KOPT-K1 (cell line): ENCODE results near the gene VKORC1L1.
"Not testable (repeated sequence)": the region's sequence is repeated elsewhere in the genome, so short reads cannot be mapped to it uniquely, and the experiment has no call there.

Experiments
- H3K27ac ChIP-seq: fragments of 200-600 bp; sonication (generic); 2 replicates; pipeline ENCODE4 v1.5.1; 2016; ENCODE audit warnings: antibody characterized with exemption, mild to moderate bottlenecking, low read depth, low read length; ENCODE audit not compliant: poor library complexity, severe bottlenecking
- H3K36me3 ChIP-seq: fragments of 200-600 bp; sonication (generic); 2 replicates; pipeline ENCODE4 v1.5.1; 2017; ENCODE audit warnings: antibody characterized with exemption, mild to moderate bottlenecking, low read length, moderate library complexity; ENCODE audit not compliant: insufficient read depth
- H3K9me3 ChIP-seq: fragments of 200-600 bp; sonication (generic); 2 replicates; pipeline ENCODE4 v1.5.1; 2017; ENCODE audit warnings: antibody characterized with exemption, low read length, mild to moderate bottlenecking; ENCODE audit not compliant: insufficient read depth, poor library complexity, severe bottlenecking

Gene VKORC1L1

GRCh38 chr7:65872776-65873581 is at the start of gene VKORC1L1:
Gene VKORC1L1 (plus strand): TSS chr7:65873074. CDS start chr7:65873372, 298 bp downstream.
- H3K27ac ChIP-seq: peak within 1 kb of the TSS; percentile 70
- no peaks in the 10 kb centered on the region for H3K9me3 ChIP-seq
- H3K36me3 ChIP-seq: peaks cover 17% of the 10 kb centered on the region

DNA sequence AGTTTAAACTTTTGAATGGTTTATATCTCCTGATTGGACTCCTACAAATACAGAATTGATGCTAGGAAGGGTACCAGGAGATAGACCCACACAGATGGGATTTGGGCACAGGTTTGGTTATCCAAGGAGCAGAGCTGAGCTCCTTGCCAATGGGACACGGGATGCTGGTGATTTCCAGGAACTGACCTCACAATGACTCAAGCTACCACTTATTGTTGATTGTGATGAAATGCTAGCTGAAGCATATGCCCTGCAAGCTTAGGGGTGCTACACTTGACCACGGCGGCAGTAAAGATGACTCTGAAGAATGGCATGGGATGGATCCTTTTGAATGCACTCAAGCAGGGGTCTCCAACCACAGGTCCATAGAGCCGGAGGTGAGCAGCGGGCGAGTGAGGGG is 45.5 kb upstream of the VKORC1L1 start:
- no peaks in the 10 kb centered on the region for H3K9me3 ChIP-seq
- no peaks in the 10 kb centered on the region for H3K36me3 ChIP-seq
- no peak overlapping the region for H3K27ac ChIP-seq

DNA sequence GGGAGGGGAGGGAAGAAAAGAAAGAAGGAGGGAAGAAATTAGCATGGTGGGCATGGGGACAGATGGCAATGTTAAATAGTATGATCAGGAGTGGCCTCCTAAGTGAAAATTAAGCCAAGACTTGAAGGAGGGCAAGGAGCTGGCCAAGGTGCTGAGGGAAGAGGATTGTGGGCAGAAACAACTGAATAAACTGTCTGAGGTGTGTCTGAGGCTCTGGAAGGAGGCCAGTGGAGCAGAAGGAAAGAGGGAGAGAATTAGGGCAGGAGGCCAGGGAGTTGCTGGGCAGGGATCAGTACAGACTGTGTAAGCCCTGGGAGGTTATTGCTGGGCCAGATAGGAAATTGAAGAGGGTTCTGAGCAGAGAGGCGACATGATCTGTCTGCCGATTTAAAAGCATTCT is 40.6 kb upstream of the VKORC1L1 start:
- no peaks in the 10 kb centered on the region for H3K36me3 ChIP-seq
- no peak overlapping the region for H3K27ac ChIP-seq
- H3K9me3 ChIP-seq: no peaks in the 10 kb centered on the region

DNA sequence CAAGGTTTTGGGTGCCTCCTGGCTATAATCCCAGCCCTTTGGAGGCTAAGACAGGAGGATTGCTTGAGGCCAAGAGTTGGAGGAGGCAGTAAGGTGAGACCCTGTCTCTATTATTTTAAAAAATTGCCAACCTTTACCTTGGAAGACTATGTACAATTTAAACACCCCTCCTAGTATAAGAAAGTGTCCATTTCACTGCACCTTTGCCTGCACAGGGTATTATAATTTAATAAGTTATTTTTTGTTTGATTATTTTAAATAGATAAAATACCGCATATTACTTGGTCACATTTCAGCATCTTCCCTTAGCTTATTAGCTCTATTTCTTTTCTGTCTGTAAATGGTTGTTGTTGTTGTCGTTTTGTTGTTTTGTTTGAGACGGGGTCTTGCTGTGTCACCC is 36.2 kb upstream of the VKORC1L1 start:
- not testable (repeated sequence) for H3K9me3 ChIP-seq, H3K36me3 ChIP-seq, H3K27ac ChIP-seq

- H3K27ac ChIP-seq, H3K9me3 ChIP-seq, H3K36me3 ChIP-seq: not testable (repeated sequence)
These were observed 35.3 kb upstream of the VKORC1L1 start for GRCh38 chr7:65837541-65837956.

DNA sequence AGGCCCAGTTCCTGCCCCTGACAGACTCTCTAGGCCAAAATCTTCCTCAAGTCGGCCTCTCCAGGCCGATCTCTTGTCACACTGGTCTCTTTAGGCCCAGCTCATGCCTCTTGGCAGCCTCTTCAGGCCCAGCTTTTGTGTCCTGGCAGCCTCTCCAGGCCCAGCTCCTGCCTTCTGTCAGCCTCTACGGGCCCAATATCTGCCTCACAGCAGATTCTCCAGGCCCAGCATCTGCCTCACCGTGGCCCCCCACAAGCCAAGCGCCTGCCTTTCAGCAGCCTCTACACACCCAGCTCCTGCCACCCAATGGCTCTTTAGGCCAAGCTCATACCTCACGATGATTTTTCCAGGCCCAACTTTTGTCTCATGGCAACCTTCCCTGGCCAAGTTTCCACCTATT is 33.0 kb upstream of the VKORC1L1 start:
- no peaks in the 10 kb centered on the region for H3K36me3 ChIP-seq
- H3K27ac ChIP-seq: no peak overlapping the region
- no peaks in the 10 kb centered on the region for H3K9me3 ChIP-seq

GRCh38 chr7:65840446-65840845 is 32.4 kb upstream of the VKORC1L1 start:
- no peaks in the 10 kb centered on the region for H3K36me3 ChIP-seq
- no peaks in the 10 kb centered on the region for H3K9me3 ChIP-seq
- no peak overlapping the region for H3K27ac ChIP-seq

- not testable (repeated sequence) for H3K36me3 ChIP-seq, H3K9me3 ChIP-seq, H3K27ac ChIP-seq
These were observed 29.3 kb upstream of the VKORC1L1 start for GRCh38 chr7:65843616-65844015.

DNA sequence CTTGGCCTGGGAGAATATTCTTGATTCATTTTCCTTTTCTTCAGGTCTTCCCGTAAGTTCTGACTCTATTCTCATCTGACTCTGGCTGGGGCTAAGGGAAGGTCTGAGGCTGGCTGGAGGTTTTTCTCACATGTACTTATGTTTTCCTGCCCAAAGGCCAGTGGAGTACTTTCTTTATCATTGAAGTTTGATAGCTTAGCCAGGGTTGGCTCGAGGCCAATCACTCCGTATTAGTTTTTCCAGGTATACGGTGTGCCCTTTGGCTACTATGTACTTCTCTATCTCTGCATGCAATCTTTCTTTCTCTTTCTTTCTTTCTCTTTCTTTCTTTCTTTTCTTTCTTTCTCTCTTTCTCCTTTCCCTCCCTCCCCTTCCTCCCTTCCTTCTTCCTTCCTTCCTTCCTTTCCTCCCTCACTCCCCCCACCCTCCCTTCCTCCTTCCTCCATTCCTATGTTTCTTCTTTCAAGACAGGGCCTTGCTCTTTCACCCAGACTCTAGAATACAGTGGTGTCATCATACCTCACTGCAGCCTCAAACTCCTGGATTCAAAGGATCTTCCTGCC is 26.8 kb upstream of the VKORC1L1 start:
- no peaks in the 10 kb centered on the region for H3K9me3 ChIP-seq
- no peaks in the 10 kb centered on the region for H3K36me3 ChIP-seq
- no peak overlapping the region for H3K27ac ChIP-seq

GRCh38 chr7:65853426-65853825 is 19.4 kb upstream of the VKORC1L1 start:
- not testable (repeated sequence) for H3K9me3 ChIP-seq, H3K36me3 ChIP-seq, H3K27ac ChIP-seq

DNA sequence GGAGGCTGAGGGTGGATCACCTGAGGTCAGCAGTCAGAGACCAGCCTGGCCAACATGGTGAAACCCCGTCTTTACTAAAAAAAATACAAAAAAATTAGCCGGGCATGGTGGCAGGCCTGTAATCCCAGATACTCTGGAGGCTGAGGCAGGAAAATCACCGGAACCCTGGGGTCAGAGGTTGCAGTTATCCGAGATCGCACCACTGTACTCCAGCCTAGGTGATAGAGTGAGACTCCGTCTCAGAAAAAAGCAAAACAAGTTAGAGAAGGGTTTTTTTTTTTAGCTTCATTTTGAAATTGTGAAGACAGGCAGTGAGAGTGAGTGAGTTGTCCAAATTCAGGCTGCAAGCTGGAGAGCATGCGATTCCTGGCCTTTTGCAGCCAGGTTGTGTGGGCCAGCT is 19.0 kb upstream of the VKORC1L1 start:
- not testable (repeated sequence) for H3K9me3 ChIP-seq, H3K27ac ChIP-seq, H3K36me3 ChIP-seq

GRCh38 chr7:65857321-65857894 is 15.5 kb upstream of the VKORC1L1 start:
- H3K27ac ChIP-seq, H3K36me3 ChIP-seq, H3K9me3 ChIP-seq: not testable (repeated sequence)

DNA sequence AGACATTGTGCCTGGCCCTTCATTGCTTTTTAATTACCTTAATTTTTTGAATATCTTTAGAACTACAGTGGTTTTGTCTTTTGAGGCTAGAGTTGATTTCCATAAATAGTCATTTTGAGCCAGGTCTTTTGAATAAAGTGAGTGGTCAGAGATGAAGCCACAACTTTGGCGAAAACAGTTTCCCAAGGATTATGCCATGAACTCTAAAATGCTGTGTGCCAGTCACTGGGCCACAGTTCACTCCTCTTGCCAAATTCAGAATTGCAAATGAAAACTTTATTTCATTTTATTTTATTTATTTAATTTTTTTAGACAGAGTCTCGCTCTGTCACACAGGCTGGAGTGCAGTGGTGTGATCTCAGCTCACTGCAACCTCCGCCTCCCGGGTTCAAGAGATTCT is 14.2 kb upstream of the VKORC1L1 start:
- H3K27ac ChIP-seq, H3K36me3 ChIP-seq, H3K9me3 ChIP-seq: not testable (repeated sequence)

DNA sequence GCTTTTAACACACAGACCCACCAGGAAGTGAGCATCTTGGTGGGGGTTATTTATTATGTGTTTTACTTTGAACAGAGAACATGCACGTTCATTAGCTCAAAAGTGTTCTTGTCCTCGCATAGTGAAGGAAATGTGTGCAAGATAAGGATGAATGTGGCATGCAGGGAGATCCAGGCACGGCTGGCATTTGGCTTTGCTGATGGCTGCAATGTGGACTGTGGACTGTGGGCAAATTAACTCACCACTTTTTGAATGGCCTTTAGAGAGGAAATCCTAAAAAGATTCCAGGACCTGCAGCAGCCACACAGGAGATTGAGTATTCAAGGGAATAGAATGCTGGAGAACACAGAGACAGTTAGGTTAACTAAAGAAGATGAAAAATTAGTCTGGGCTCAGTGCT is 6.6 kb upstream of the VKORC1L1 start:
- not testable (repeated sequence) for H3K9me3 ChIP-seq, H3K36me3 ChIP-seq, H3K27ac ChIP-seq

GRCh38 chr7:65867681-65868080 is 5.2 kb upstream of the VKORC1L1 start:
- not testable (repeated sequence) for H3K27ac ChIP-seq, H3K36me3 ChIP-seq, H3K9me3 ChIP-seq

- not testable (repeated sequence) for H3K36me3 ChIP-seq, H3K9me3 ChIP-seq, H3K27ac ChIP-seq
These were observed 3.6 kb upstream of the VKORC1L1 start for GRCh38 chr7:65869312-65869711.
